Measurements from ENCODE around the gene OR8K3. TPM values are rescaled to one million over a fixed set of nuclear protein-coding genes. Genes with fewer than 3 reads are reported as not detected.

OR8K3 gene
- total and polyA plus RNA-seq, 2 of the 4 experiments (the other 2 are of a cell fraction) = not detected

DNA sequence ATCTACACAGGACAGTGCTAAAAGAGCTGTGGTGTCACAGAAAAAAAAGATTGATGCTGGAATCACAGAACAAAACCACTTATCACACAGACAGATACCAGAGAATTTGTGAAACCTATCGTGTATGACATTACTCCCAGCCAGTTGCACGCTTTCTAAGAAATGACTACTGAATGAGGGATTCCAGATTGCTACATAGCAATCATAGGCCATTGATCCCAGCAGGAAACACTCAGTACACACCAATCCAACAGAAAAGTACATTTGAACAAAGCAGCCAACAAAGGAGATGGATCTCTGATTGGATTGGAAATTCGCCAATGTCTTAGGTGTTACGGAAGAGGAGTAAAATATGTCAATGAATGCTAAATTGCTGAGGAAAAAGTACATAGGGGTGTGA lies 18.0 kb upstream of the OR8K3 start:
- no peak overlapping the region for H3K4ac ChIP-seq (ENCODE audit: low read depth, low read length)
- no peak overlapping the region for H2BK15ac ChIP-seq (ENCODE audit: low read depth, low read length)
- no peaks in the 10 kb centered on the region for H3K27me3 ChIP-seq (ENCODE audit: control insufficient read depth, insufficient read depth, low read length)
- POLR2A ChIA-PET (ENCODE audit: unreplicated experiment) = no interaction called here
- H2BK5ac ChIP-seq (ENCODE audit: low read depth, low read length, poor library complexity, severe bottlenecking) = no peak overlapping the region
- H2BK20ac ChIP-seq (ENCODE audit: low read depth, low read length) = no peak overlapping the region
- no peak overlapping the region for H3K9ac ChIP-seq (ENCODE audit: low read depth, low read length)
- H3K9me1 ChIP-seq (ENCODE audit: insufficient read depth, low read length) = no peaks in the 10 kb centered on the region
- no peak overlapping the region for H4K91ac ChIP-seq (ENCODE audit: insufficient read depth, low read depth, low read length)
- no peaks in the 10 kb centered on the region for H3K4me1 ChIP-seq (ENCODE audit: control insufficient read depth, insufficient read depth, low read length)
- no peak overlapping the region for H2AK5ac ChIP-seq (ENCODE audit: low read depth, low read length)
- no peak overlapping the region for H3K56ac ChIP-seq (ENCODE audit: extremely low read depth, insufficient read depth, low read length)
- no peak overlapping the region for H2AFZ ChIP-seq (replicated peaks; ENCODE audit: low read length, poor library complexity)
- H4K20me1 ChIP-seq (ENCODE audit: insufficient read depth, low read length) = no peaks in the 10 kb centered on the region
- ATAC-seq (ENCODE audit: low read depth) (no peak), DNase-seq (no peak)
- H3K36me3 ChIP-seq (ENCODE audit: control insufficient read depth, insufficient read depth, low read length) = no peaks in the 10 kb centered on the region
- no peak overlapping the region for H3K14ac ChIP-seq (replicated peaks; ENCODE audit: low read depth, low read length)
- no peak overlapping the region for H4K5ac ChIP-seq (ENCODE audit: low read depth, low read length)
- CTCF ChIA-PET = no interaction called here
- H3K23ac ChIP-seq (ENCODE audit: low read depth, low read length) = no peak overlapping the region
- no peak overlapping the region for H3K18ac ChIP-seq (ENCODE audit: low read depth, low read length)
- no peak overlapping the region for H3K4me2 ChIP-seq (ENCODE audit: low read depth, low read length)
- H2BK120ac ChIP-seq (ENCODE audit: low read depth, low read length) = no peak overlapping the region
- in situ Hi-C loops (cut with MboI; ENCODE audit: low sequenced_read_pairs) = no loop called here
- dilution Hi-C loops (cut with HindIII; ENCODE audit: low sequenced_read_pairs, unreplicated experiment) = no loop called here
- no peaks in the 10 kb centered on the region for H3K79me1 ChIP-seq (ENCODE audit: low read depth in 1 of 2, low read length in 2 of 2)
- H2AK9ac ChIP-seq (replicated peaks; ENCODE audit: low read depth, low read length, poor library complexity) = no peak overlapping the region
- H3K27ac ChIP-seq (ENCODE audit: insufficient read depth, low read length) = no peak overlapping the region
- no TSS peak for BruUV-seq (replicated peaks)
- no peak overlapping the region for H3K4me3 ChIP-seq (ENCODE audit: insufficient read depth, low read depth, low read length)
- no peak for TF ChIP-seq MAFK (IDR thresholded peaks at IDR 0.05; ENCODE audit: low read depth, low read length)
- no peak for TF ChIP-seq RCOR1 (IDR thresholded peaks at IDR 0.05; ENCODE audit: insufficient replicate concordance, low read length)
- TF ChIP-seq USF2 (IDR thresholded peaks at IDR 0.05; ENCODE audit: low read depth, low read length) = no peak
- no peak for TF ChIP-seq CEBPB (IDR thresholded peaks at IDR 0.05; ENCODE audit: low read depth, low read length)
- no peak for TF ChIP-seq MAZ (IDR thresholded peaks at IDR 0.05; ENCODE audit: borderline replicate concordance, low read depth, low read length)
- TF ChIP-seq, protein P1, sequence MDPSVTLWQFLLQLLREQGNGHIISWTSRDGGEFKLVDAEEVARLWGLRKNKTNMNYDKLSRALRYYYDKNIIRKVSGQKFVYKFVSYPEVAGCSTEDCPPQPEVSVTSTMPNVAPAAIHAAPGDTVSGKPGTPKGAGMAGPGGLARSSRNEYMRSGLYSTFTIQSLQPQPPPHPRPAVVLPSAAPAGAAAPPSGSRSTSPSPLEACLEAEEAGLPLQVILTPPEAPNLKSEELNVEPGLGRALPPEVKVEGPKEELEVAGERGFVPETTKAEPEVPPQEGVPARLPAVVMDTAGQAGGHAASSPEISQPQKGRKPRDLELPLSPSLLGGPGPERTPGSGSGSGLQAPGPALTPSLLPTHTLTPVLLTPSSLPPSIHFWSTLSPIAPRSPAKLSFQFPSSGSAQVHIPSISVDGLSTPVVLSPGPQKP (IDR thresholded peaks at IDR 0.05; ENCODE audit: borderline replicate concordance, low read depth, low read length) = no peak
- TF ChIP-seq BHLHE40 (IDR thresholded peaks at IDR 0.05; ENCODE audit: low read depth, low read length) = no peak
- no peak for TF ChIP-seq POLR2A (IDR thresholded peaks at IDR 0.05; ENCODE audit: low read depth, low read length)
- TF ChIP-seq CHD1 (IDR thresholded peaks at IDR 0.05; ENCODE audit: low read depth, low read length) = no peak
- no peak for TF ChIP-seq NFE2L2 (IDR thresholded peaks at IDR 0.05; ENCODE audit: low read depth, low read length)
- TF ChIP-seq FOS (IDR thresholded peaks at IDR 0.05; ENCODE audit: low read depth, low read length) = no peak
- TF ChIP-seq MXI1 (IDR thresholded peaks at IDR 0.05; ENCODE audit: borderline replicate concordance, low read depth, low read length) = no peak
- no peak for TF ChIP-seq RAD21 (IDR thresholded peaks at IDR 0.05; ENCODE audit: low read length)
- no peak for TF ChIP-seq SMC3 (IDR thresholded peaks at IDR 0.05; ENCODE audit: low read depth, low read length)
- no peak for TF ChIP-seq CTCF (conservative IDR thresholded peaks at IDR 0.05; ENCODE audit: low read depth, low read length)
- TF ChIP-seq RFX5 (IDR thresholded peaks at IDR 0.05; ENCODE audit: low read depth, low read length) = no peak
- intact Hi-C loops (cut with micrococcal nuclease) = no loop called here
- peaks cover 3% of the 10 kb centered on the region; the same call in 1 of the 2 replicates for H3K9me3 ChIP-seq (ENCODE audit: control insufficient read depth, insufficient read depth, low read length)
- WGBS, 2 experiments (ENCODE audit: extremely low coverage in 2 of 2, insufficient read length in 1 of 2) = no CpG with 5 or more reads among the region's 4 CpGs
- H4K8ac ChIP-seq (ENCODE audit: low read depth in 2 of 2, low read length in 2 of 2) = no peak overlapping the region
